Mammary epithelial cell (primary cell): ENCODE results near the gene PKDREJ.

Source experiments
- CTCF ChIP-seq, 2 donors: IDR thresholded peaks in 1 of 2; conservative IDR thresholded peaks in 1 of 2; 2 replicates each; pipeline ENCODE4 v1.5.1; 2011 to 2012; ENCODE audit warnings: inconsistent platforms in 2 of 2, low read length in 2 of 2, mild to moderate bottlenecking in 2 of 2, control low read depth in 1 of 2, low read depth in 1 of 2; ENCODE audit not compliant: insufficient read depth in 1 of 2; ENCODE audit errors: extremely low read depth in 1 of 2
- EZH2 ChIP-seq: IDR thresholded peaks from 2 replicates; pipeline ENCODE4 v1.6.1; 2012; ENCODE audit warnings: low read length, inconsistent platforms, borderline replicate concordance

GRCh38 chr22:46290121-46290842, 27.1 kb upstream of the PKDREJ start:
- TF ChIP-seq EZH2 (no peak), CTCF (conservative IDR thresholded peaks at IDR 0.05 in 1 of 2, IDR thresholded peaks at IDR 0.05 in 1 of 2; ENCODE audit: extremely low read depth in 1 of 2, insufficient read depth in 1 of 2, low read depth in 1 of 2, low read length in 2 of 2) (no peak)
